ENCODE data around the gene VAMP3.
A peak's percentile ranks its signal among the peaks of the same experiment; 100 is the strongest.
"Not testable (repeated sequence)": the region's sequence is repeated elsewhere in the genome, so short reads cannot be mapped to it uniquely, and the experiment has no call there.

The VAMP3 gene

DNA sequence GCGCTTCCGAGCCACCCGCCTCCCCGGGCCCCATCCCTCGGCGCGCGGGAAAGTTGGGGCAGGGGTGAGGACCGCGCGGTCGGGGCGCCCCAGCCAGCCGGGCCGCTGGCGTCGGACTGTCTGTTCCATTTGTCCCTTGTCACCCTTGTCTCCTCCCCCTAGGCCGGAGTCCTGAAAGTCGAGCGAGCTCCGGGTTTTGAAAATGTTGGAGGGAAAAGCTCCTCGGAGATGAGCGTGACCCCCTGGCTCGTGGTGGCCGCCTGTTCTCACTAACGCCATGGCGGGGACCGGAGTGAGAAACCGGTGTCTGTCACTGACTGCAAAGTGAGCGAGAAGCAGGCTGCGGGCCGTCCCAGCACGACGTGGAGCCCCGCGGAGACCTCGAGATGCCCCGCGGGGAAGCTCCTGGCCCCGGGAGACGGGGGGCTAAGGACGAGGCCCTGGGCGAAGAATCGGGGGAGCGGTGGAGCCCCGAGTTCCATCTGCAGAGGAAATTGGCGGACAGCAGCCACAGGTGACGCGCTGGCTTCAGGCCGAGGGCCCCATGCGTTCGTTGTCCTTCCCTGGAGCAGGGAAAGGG lies 13.5 kb downstream of the VAMP3 start:
- TF ChIP-seq, protein P1, sequence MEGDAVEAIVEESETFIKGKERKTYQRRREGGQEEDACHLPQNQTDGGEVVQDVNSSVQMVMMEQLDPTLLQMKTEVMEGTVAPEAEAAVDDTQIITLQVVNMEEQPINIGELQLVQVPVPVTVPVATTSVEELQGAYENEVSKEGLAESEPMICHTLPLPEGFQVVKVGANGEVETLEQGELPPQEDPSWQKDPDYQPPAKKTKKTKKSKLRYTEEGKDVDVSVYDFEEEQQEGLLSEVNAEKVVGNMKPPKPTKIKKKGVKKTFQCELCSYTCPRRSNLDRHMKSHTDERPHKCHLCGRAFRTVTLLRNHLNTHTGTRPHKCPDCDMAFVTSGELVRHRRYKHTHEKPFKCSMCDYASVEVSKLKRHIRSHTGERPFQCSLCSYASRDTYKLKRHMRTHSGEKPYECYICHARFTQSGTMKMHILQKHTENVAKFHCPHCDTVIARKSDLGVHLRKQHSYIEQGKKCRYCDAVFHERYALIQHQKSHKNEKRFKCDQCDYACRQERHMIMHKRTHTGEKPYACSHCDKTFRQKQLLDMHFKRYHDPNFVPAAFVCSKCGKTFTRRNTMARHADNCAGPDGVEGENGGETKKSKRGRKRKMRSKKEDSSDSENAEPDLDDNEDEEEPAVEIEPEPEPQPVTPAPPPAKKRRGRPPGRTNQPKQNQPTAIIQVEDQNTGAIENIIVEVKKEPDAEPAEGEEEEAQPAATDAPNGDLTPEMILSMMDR (IDR thresholded peaks at IDR 0.05; ENCODE audit: low read depth, low read length) = no peak
- peak overlapping the region; percentile 43 for H3K4me3 ChIP-seq (ENCODE audit: low read depth, low read length)

DNA sequence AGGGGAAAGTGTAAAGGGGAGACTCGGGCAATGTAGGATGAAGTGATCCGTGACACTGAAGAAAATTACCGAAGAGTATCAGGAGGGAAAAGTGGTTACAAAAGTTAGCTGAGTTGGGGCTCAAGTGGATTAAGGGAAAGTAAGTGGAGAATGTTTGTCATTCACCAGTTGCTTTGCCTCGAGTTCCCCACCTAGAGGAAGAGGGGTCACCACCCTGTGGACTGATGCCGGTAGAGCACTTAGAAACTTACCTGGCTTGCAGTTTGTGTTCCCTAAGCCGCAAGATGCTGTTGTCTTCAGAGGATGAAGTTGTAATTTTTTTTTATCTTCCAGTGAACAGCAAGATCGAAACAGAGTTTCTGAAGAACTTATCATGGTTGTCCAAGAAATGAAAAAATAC lies 14.0 kb downstream of the VAMP3 start:
- no peak overlapping the region for H3K4me3 ChIP-seq (ENCODE audit: low read depth, low read length)
- TF ChIP-seq, protein P1 (IDR thresholded peaks at IDR 0.05; ENCODE audit: low read depth, low read length) = no peak

DNA sequence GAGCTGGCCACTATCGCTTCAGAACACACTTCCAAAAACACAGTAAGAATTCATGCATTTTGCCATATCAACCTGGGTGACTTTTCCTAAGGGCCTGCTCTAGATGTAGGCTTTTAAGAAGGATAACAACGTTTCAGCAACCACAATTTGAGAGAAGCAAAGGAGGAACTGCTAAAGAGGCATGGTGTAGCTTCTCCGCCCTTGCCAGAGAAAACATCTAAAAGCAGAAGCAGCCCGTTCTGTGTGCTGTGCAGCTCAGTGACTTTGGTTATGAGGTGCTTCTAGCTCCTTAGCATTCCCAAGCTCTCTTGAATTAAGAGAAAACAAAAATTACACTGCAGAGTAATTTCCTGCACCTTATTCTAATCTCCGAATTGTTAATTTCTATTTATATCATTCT lies 15.7 kb downstream of the VAMP3 start:
- no peak overlapping the region for H3K4me3 ChIP-seq (ENCODE audit: low read depth, low read length)
- TF ChIP-seq, protein P1 (IDR thresholded peaks at IDR 0.05; ENCODE audit: low read depth, low read length) = no peak

DNA sequence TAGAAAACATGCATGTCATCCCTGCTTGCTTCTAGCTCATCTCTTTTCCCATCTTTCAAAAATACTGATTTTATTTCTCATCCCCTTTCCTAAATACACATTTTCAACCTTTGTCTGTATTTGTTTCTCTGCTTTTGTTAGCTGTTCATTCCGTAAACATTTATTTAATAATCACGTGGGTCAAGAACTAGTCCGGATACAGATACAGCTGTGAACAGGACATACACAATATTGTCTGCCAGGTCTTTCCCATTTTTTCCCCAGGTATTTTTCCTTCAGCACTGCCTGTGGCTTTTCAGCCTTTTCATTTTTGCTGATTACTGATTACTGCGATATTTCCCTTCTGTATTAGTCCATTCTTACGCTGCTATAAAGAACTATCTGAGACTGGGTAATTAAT lies 18.7 kb downstream of the VAMP3 start:
- TF ChIP-seq, protein P1 (IDR thresholded peaks at IDR 0.05; ENCODE audit: low read depth, low read length) = no peak
- H3K4me3 ChIP-seq (ENCODE audit: low read depth, low read length) = no peak overlapping the region

DNA sequence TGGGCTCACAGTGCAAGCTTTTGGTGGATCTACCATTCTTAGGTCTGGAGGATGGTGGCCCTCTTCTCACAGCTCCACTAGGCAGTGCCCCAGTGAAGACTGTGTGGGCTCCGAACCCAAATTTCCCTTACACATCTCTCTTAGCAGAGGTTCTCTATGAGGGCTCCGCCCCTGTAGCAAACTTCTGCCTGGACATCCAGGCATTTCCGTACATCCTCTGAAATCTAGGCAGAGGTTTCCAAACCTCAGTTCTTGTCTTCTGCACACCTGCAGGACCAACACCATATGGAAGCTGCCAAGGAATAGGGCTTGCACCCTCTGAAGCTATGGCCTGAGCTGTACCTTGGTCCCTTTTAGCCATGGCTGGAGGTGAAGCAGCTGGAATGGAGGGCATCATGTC lies 19.9 kb downstream of the VAMP3 start:
- not testable (repeated sequence) for H3K4me3 ChIP-seq (ENCODE audit: low read depth, low read length)

DNA sequence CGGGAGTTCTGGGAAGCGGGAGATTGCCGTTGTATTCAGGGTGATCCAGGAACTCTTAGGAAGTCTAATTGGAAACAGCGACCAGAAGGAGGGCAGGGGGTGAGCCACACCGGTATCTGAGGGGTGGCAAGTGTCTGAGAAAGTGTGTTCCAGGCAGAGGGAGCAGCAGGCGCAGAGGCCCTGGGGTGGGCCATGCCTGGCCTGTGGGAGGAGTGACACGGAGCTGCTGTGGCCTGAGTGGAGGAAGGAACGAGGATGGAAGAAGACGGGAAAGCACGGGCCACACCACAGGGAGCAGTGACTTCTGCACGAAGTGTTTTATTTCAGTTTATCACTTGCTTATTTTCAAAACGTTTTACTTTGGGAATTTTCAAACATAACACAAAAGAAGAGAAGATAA lies 24.3 kb downstream of the VAMP3 start:
- H3K4me3 ChIP-seq (ENCODE audit: low read depth, low read length) = no peak overlapping the region
- TF ChIP-seq, protein P1 (IDR thresholded peaks at IDR 0.05; ENCODE audit: low read depth, low read length) = no peak

DNA sequence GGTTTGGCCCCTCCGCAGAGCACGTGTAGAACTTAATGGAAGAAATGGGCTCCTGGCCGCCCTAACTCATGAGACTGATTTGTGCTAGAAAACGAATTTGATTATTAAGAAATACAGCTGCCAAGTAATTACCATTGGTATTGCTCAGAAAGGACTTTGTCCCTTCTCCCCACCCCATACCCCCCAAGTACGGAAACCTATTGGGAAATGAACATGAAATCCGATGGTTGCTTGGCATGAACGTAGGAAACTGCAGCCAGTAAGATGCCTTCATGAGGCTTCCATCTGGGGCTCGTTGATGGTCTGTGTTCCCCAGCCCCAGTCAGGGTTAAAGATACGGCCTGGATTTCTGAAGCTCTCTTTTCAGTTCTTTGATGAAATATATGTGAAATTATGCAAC lies 34.4 kb downstream of the VAMP3 start:
- TF ChIP-seq, protein P1 (IDR thresholded peaks at IDR 0.05; ENCODE audit: low read depth, low read length) = no peak
- H3K4me3 ChIP-seq (ENCODE audit: low read depth, low read length) = no peak overlapping the region

DNA sequence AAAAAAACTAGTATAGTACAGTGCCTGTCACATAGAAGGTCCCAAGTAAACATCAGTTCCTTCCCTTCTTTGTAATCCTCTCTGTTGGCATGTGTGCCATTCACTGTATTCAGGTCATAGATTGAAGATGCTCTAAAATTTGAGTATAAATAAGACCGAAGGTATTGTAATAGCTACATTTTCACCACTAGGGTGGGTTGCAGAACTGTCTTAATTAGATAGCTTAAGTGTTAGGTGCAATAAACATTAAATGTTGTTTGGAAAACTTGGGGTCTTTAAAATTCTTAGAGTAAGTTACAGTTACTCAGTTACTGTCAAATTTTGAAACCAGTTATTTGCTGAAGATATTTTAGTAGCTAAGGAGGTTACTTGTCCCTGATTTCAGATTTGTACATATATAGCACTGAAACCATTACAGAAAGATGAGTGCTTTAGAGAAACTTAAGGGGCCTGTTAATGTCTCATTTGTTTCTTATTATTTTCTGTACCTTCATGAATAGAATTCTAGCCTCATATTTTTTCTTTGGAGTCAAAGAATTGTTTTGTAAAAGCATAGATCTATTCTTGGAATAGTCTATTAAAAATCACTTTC lies 37.3 kb downstream of the VAMP3 start:
- H3K4me3 ChIP-seq (ENCODE audit: low read depth, low read length) = no peak overlapping the region
- TF ChIP-seq, protein P1 (IDR thresholded peaks at IDR 0.05; ENCODE audit: low read depth, low read length) = peak; percentile 17; the same call in 1 of the 2 replicates

All from WI38 (cell line).